Kidney epithelial cell (primary cell): Measurements from ENCODE around the gene IFNA1. TPM values are rescaled to one million over a fixed set of nuclear protein-coding genes. Genes with fewer than 3 reads are reported as not detected.
A peak's percentile ranks its signal among the peaks of the same experiment; 100 is the strongest.

ENCODE experiments used
- DNase-seq: peaks from one replicate; pipeline ENCODE4 v3.0.0-alpha.2; 2010; ENCODE audit warnings: low read depth
- H3K27me3 ChIP-seq: 2 replicates; pipeline ENCODE4 v1.6.0; 2011; ENCODE audit warnings: low read length; ENCODE audit not compliant: control insufficient read depth, insufficient read depth
- H3K36me3 ChIP-seq: 2 replicates; pipeline ENCODE4 v1.5.1; 2011; ENCODE audit warnings: low read length; ENCODE audit not compliant: control insufficient read depth, insufficient read depth
- H3K4me3 ChIP-seq: 2 replicates; pipeline ENCODE4 v1.5.1; 2011; ENCODE audit warnings: low read depth, mild to moderate bottlenecking, control low read depth, low read length
- CTCF ChIP-seq: IDR thresholded peaks from 2 replicates; pipeline ENCODE4 v1.5.1; 2011; ENCODE audit warnings: mild to moderate bottlenecking, moderate library complexity, low read length, control low read depth, inconsistent platforms; ENCODE audit not compliant: insufficient read depth, poor library complexity, severe bottlenecking
- total RNA-seq: library from RNA; depleted of rRNA; stranded (reverse); fragments of >200 nt; gene quantifications from 2 replicates; pipeline ENCODE4 v1.2.3, GENCODE V29; 2015

The IFNA1 gene
- total RNA-seq, 1 donor from 2014 or later, result not detected

GRCh38 chr9:21454149-21454548 lies 13.9 kb downstream of the IFNA1 start:
- Histone ChIP-seq H3K36me3 (no peaks in the 10 kb centered on the region), H3K27me3 (no peaks in the 10 kb centered on the region), H3K4me3 (no peak overlapping the region)
- no peak for TF ChIP-seq CTCF
- no peak for DNase-seq

- Histone ChIP-seq H3K36me3 (no peaks in the 10 kb centered on the region), H3K27me3 (no peaks in the 10 kb centered on the region), H3K4me3 (no peak overlapping the region)
- no peak for DNase-seq
- peak; percentile 79 for TF ChIP-seq CTCF
Measured at GRCh38 chr9:21455320-21455719, 15.1 kb downstream of the IFNA1 start.

- Histone ChIP-seq H3K36me3 (no peaks in the 10 kb centered on the region), H3K4me3 (no peak overlapping the region), H3K27me3 (no peaks in the 10 kb centered on the region)
- TF ChIP-seq CTCF, result no peak
- DNase-seq, result no peak
Measured at GRCh38 chr9:21461377-21461776, 21.1 kb downstream of the IFNA1 start.

- no peak for TF ChIP-seq CTCF
- no peaks in the 10 kb centered on the region for H3K27me3 ChIP-seq
- H3K4me3 ChIP-seq, result no peak overlapping the region
Measured at GRCh38 chr9:21465138-21465537, 24.9 kb downstream of the IFNA1 start.

GRCh38 chr9:21465859-21466518 lies 25.8 kb downstream of the IFNA1 start:
- H3K36me3 ChIP-seq, result no peaks in the 10 kb centered on the region
- H3K27me3 ChIP-seq, result no peaks in the 10 kb centered on the region
- TF ChIP-seq CTCF, result peak; percentile 61
- H3K4me3 ChIP-seq, result no peak overlapping the region
- no peak for DNase-seq

More at GRCh38 chr9:21465138-21465537, 24.9 kb downstream of the IFNA1 start:
- no peaks in the 10 kb centered on the region for H3K36me3 ChIP-seq
- no peak for DNase-seq

GRCh38 chr9:21470126-21470525 lies 29.9 kb downstream of the IFNA1 start:
- Histone ChIP-seq H3K27me3 (no peaks in the 10 kb centered on the region), H3K4me3 (no peak overlapping the region), H3K36me3 (no peaks in the 10 kb centered on the region)
- TF ChIP-seq CTCF, result no peak
- DNase-seq, result no peak
